A673 (cell line): ENCODE data around the gene NBPF1. TPM values are rescaled to one million over a fixed set of nuclear protein-coding genes. Genes with fewer than 3 reads are reported as not detected.
"Not testable (repeated sequence)": the region's sequence is repeated elsewhere in the genome, so short reads cannot be mapped to it uniquely, and the experiment has no call there.

ENCODE experiments used
- BruUV-seq: library from RNA; stranded (reverse); fragments of 400-500 nt; replicated peaks from 2 replicates; lab custom pipeline; 2021; lab: Mats Ljungman, UMichigan
- CTCF ChIA-PET: fragments of 300-600 bp; sonication (Branson Sonifier 250); formaldehyde crosslinking; loops from one replicate; lab custom pipeline; 2022; ENCODE audit warnings: antibody characterized with exemption; lab: Charles Lee
- POLR2A ChIA-PET: fragments of 300-600 bp; sonication (Branson Sonifier 250); formaldehyde crosslinking; loops from one replicate; lab custom pipeline; 2022; ENCODE audit warnings: antibody characterized with exemption; ENCODE audit not compliant: low non-redundant PET; lab: Charles Lee
- DNase-seq: peaks from one replicate; pipeline ENCODE4 v3.0.0-alpha.2; 2015; ENCODE audit warnings: low spot score
- H3K27ac ChIP-seq: fragments of 200-600 bp; sonication (generic); 2 replicates; pipeline ENCODE4 v1.5.1; 2016; ENCODE audit warnings: mixed run types, low read depth, mild to moderate bottlenecking, mixed read lengths, antibody characterized with exemption, low read length; ENCODE audit not compliant: poor library complexity, severe bottlenecking
- H3K27me3 ChIP-seq: fragments of 200-600 bp; sonication (generic); replicated peaks from 2 replicates; pipeline ENCODE4 v1.6.1; 2017; ENCODE audit warnings: mixed run types, low read depth, mild to moderate bottlenecking, mixed read lengths, antibody characterized with exemption, low read length; ENCODE audit not compliant: insufficient read depth, poor library complexity
- H3K36me3 ChIP-seq: fragments of 200-600 bp; sonication (generic); 2 replicates; pipeline ENCODE4 v1.6.1; 2016; ENCODE audit warnings: mixed run types, mild to moderate bottlenecking, mixed read lengths, antibody characterized with exemption, low read length; ENCODE audit not compliant: insufficient read depth, poor library complexity, severe bottlenecking
- H3K4me1 ChIP-seq: fragments of 200-600 bp; sonication (generic); 2 replicates; pipeline ENCODE4 v1.6.1; 2017; ENCODE audit warnings: mixed run types, mild to moderate bottlenecking, mixed read lengths, antibody characterized with exemption, low read length; ENCODE audit not compliant: insufficient read depth, poor library complexity, severe bottlenecking
- H3K4me3 ChIP-seq: fragments of 200-600 bp; sonication (generic); 2 replicates; pipeline ENCODE4 v1.5.1; 2016; ENCODE audit warnings: low read depth, mixed run types, mild to moderate bottlenecking, mixed read lengths, low read length; ENCODE audit not compliant: poor library complexity, severe bottlenecking
- H3K9me3 ChIP-seq: fragments of 200-600 bp; sonication (generic); 2 replicates; pipeline ENCODE4 v1.6.1; 2016; ENCODE audit warnings: mixed run types, low read depth, mild to moderate bottlenecking, mixed read lengths, antibody characterized with exemption, low read length; ENCODE audit not compliant: poor library complexity, severe bottlenecking
- intact Hi-C: fragments of 100-400 bp; cut with micrococcal nuclease; formaldehyde crosslinking; loops from one replicate; pipeline ENCODE4 v1.10.0; 2022; ENCODE audit not compliant: unreplicated experiment
- total RNA-seq: library from RNA; stranded (reverse); gene quantifications from 2 replicates; pipeline ENCODE4 v1.2.3, GENCODE V29; 2021

NBPF1 gene
- total RNA-seq, 1 experiment from 2014 or later = 85.2 TPM

DNA sequence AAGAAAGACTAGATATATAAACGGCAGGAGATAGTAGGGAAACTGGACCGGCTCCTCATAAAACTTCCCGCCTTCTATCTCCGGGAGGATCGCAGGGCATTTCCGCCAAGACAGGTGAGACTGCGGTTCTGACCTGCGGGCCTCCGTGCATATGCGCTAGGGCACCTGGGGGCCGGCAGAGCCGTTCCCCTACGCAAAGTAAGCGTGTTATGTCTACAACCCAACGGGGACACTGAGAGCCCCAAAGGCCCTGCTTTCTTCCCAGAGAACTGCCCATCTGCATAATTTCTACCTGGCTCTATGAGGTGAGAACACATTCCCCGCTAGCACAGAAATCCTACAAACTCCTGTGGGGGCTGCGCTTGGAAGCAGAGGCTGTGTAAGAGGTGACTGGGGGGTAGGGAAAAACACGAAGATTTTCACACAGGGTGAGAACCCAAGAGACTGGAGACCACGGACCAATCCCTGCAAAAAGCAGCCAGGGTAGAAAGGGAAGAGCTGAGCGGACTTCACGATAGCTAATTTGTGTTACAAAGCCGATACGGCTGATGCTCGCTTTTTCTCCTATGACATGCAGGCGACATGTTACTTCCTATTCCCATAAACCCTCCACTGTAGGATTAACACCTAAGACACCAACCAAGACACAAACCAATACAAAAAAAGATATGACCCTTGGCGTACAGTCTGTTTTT, 99.8 kb downstream of the NBPF1 start:
- H3K9me3 ChIP-seq, H3K36me3 ChIP-seq, H3K4me1 ChIP-seq, H3K27me3 ChIP-seq, intact Hi-C loops, H3K4me3 ChIP-seq, CTCF ChIA-PET: not testable (repeated sequence)
- TSS peak; percentile 98 for BruUV-seq
- H3K27ac ChIP-seq = peak overlapping the region; percentile 95
- POLR2A ChIA-PET = interaction anchor here (0.7 to 1.6 kb wide), 5 partner anchors 10 to 924 kb away, joined by 3 to 6 read pairs (median 5); partner anchors contain the start of gene RNU1-2
- peak; percentile 98 for DNase-seq

DNA sequence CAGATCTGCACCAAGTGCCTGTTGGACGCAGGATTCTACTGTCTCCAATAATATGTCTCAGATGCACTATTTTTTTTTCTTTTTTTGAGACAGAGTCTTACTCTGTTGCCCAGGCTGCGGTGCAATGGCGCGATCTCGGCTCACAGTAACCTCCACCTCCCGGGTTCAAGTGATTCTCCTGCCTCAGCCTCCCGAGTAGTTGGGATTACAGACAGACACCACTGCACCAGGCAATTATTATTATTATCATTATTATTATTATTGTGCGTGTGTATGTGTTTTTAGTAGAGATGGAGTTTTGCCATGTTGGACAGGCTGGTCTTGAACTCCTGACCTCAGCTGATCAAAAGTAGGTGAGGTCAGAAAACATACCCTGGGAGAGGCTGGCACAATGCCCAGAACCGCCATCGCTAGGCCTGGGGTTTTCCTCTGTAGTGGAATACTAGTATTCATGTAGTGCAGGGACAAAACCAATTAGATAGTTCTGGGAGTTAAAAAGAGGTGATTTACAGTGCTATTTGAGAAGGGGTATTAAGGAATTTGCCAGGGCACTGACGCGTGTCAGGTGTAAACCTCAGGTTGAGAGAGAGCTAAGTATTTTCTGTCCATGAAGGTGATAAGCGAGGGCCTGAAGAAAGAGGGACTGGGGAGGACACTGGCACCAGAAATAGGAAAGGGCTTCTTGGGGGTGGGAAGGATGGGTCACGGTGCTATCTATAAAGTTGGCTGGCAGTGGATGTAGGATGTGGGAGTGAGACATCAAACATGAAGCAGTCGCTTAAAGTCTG, 100.5 kb downstream of the NBPF1 start:
- intact Hi-C loops, H3K4me3 ChIP-seq, H3K36me3 ChIP-seq, CTCF ChIA-PET, H3K4me1 ChIP-seq, H3K27me3 ChIP-seq, BruUV-seq, H3K27ac ChIP-seq, H3K9me3 ChIP-seq: not testable (repeated sequence)
- DNase-seq = peak; percentile 52
- POLR2A ChIA-PET = interaction anchor here (1.6 kb wide), 1 partner anchor 383 kb away, joined by 4 read pairs; the partner anchor contains the start of gene RNU1-2

Other genes with a start within 250 kb of the NBPF1 start
- gene SZRD1, start 246.3 kb downstream of the NBPF1 start, total RNA-seq = 174 and 187 TPM in 2 replicates
- gene SPATA21, start 176.1 kb downstream of the NBPF1 start, total RNA-seq = not detected in 2 replicates
- 47.3 and 47.6 TPM in 2 replicates for gene NECAP2, start 172.8 kb downstream of the NBPF1 start, total RNA-seq
- gene RNU1-1, start 99.3 kb downstream of the NBPF1 start, total RNA-seq = 1,866 and 1,908 TPM in 2 replicates
- gene RNU1-3, start 53.4 kb upstream of the NBPF1 start, total RNA-seq = 1,866 and 1,908 TPM in 2 replicates
- 1,866 and 1,908 TPM in 2 replicates for gene RNU1-4, start 127.0 kb upstream of the NBPF1 start, total RNA-seq